CD4-positive, alpha-beta T cell treated with Interleukin-12 subunit alpha and Interleukin-12 subunit beta, for 1 hour (primary cell): ENCODE measurements around the gene DOCK1.
"Not testable (repeated sequence)": the region's sequence is repeated elsewhere in the genome, so short reads cannot be mapped to it uniquely, and the experiment has no call there.

Experiments used
- DNase-seq: peaks from one replicate; pipeline ENCODE4 v3.0.0-alpha.2; 2020

The DOCK1 gene

GRCh38 chr10:126928274-126928673, 23.0 kb downstream of the DOCK1 start:
- no peak for DNase-seq

- no peak for DNase-seq
These were observed 24.2 kb downstream of the DOCK1 start for GRCh38 chr10:126929391-126929790.

GRCh38 chr10:126930131-126930882, 25.1 kb downstream of the DOCK1 start:
- DNase-seq, result no peak

GRCh38 chr10:126930883-126931503, 25.8 kb downstream of the DOCK1 start:
- no peak for DNase-seq

- DNase-seq, result no peak
These were observed 26.3 kb downstream of the DOCK1 start for GRCh38 chr10:126931544-126931943.

GRCh38 chr10:126932516-126932915, 27.3 kb downstream of the DOCK1 start:
- DNase-seq, result no peak

- no peak for DNase-seq
These were observed 27.9 kb downstream of the DOCK1 start for GRCh38 chr10:126933116-126933515.

GRCh38 chr10:126935263-126935946, 30.2 kb downstream of the DOCK1 start:
- no peak for DNase-seq

- no peak for DNase-seq
These were observed 31.8 kb downstream of the DOCK1 start for GRCh38 chr10:126937026-126937425.

GRCh38 chr10:126938121-126938520, 32.9 kb downstream of the DOCK1 start:
- not testable (repeated sequence) for DNase-seq

- no peak for DNase-seq
These were observed 34.5 kb downstream of the DOCK1 start for GRCh38 chr10:126939706-126940105.

GRCh38 chr10:126940670-126941310, 35.6 kb downstream of the DOCK1 start:
- DNase-seq, result no peak

- no peak for DNase-seq
These were observed 39.0 kb downstream of the DOCK1 start for GRCh38 chr10:126944191-126944590.

GRCh38 chr10:126945351-126946030, 40.3 kb downstream of the DOCK1 start:
- no peak for DNase-seq

- DNase-seq, result no peak
These were observed 41.5 kb downstream of the DOCK1 start for GRCh38 chr10:126946746-126947145.

- DNase-seq, result no peak
These were observed 43.3 kb downstream of the DOCK1 start for GRCh38 chr10:126948355-126949160.

- DNase-seq, result no peak
These were observed 43.9 kb downstream of the DOCK1 start for GRCh38 chr10:126949161-126949503.

GRCh38 chr10:126950401-126951105, 45.3 kb downstream of the DOCK1 start:
- DNase-seq, result no peak

GRCh38 chr10:126953886-126954285, 48.7 kb downstream of the DOCK1 start:
- DNase-seq, result no peak

GRCh38 chr10:126955396-126955795, 50.2 kb downstream of the DOCK1 start:
- no peak for DNase-seq

GRCh38 chr10:126955934-126956711, 50.9 kb downstream of the DOCK1 start:
- DNase-seq, result no peak
